OCI-LY3 (cell line): ENCODE results near the gene MAB21L3.

ENCODE experiments used
- H2AFZ ChIP-seq: fragments of 200-600, 300-600 bp; shearing (Covaris generic); 2 replicates; pipeline ENCODE4 v1.6.0; 2014; ENCODE audit warnings: antibody characterized with exemption, low read depth, low read length
- H3K27ac ChIP-seq: fragments of 200-600, 300-600 bp; sonication (generic); 2 replicates; pipeline ENCODE4 v1.5.1; 2014; ENCODE audit warnings: mild to moderate bottlenecking, low read length, moderate library complexity, mixed read lengths
- H3K27me3 ChIP-seq: fragments of 200-600, 300-600 bp; sonication (generic); 2 replicates; pipeline ENCODE4 v1.6.1; 2014; ENCODE audit warnings: low read depth, low read length, mixed read lengths
- H3K36me3 ChIP-seq: fragments of 200-600, 300-600 bp; sonication (generic); replicated peaks from 2 replicates; pipeline ENCODE3; 2014; ENCODE audit warnings: low read depth, low read length, mixed read lengths
- H3K4me1 ChIP-seq: fragments of 300-600, 200-600 bp; sonication (generic); 2 replicates; pipeline ENCODE4 v1.6.1; 2014; ENCODE audit warnings: low read length, mixed read lengths
- H3K4me2 ChIP-seq: fragments of 200-600, 300-600 bp; sonication (generic); 2 replicates; pipeline ENCODE4 v1.6.1; 2014; ENCODE audit warnings: low read length, mixed read lengths
- H3K4me3 ChIP-seq: fragments of 300-600, 200-600 bp; sonication (generic); 2 replicates; pipeline ENCODE4 v1.5.1; 2014; ENCODE audit warnings: antibody characterized with exemption, mild to moderate bottlenecking, low read length, moderate library complexity
- H3K79me2 ChIP-seq: fragments of 300-600, 200-600 bp; shearing (Covaris generic); 2 replicates; pipeline ENCODE4 v1.6.1; 2014; ENCODE audit warnings: mild to moderate bottlenecking, low read length, mixed read lengths
- H3K9ac ChIP-seq: fragments of 300-600, 200-600 bp; shearing (Covaris generic); 2 replicates; pipeline ENCODE4 v1.6.0; 2014; ENCODE audit warnings: mild to moderate bottlenecking, low read length, moderate library complexity
- H3K9me3 ChIP-seq: fragments of 200-600, 300-600 bp; shearing (Covaris generic); 2 replicates; pipeline ENCODE4 v1.6.1; 2014; ENCODE audit warnings: low read length, mixed read lengths; ENCODE audit not compliant: insufficient read depth
- H4K20me1 ChIP-seq: fragments of 200-600, 300-600 bp; sonication (generic); 2 replicates; pipeline ENCODE4 v1.6.1; 2016; ENCODE audit warnings: low read length, mixed read lengths; ENCODE audit not compliant: insufficient read depth
- CTCF ChIP-seq: fragments of 200-600, 300-600 bp; sonication (generic); IDR thresholded peaks from 2 replicates; pipeline ENCODE4 v1.5.1; 2014; ENCODE audit warnings: antibody characterized with exemption, low read length, low read depth
- EZH2phosphoT487 ChIP-seq: fragments of 200-600 bp; shearing (Covaris generic); IDR thresholded peaks from 2 replicates; pipeline ENCODE4 v1.6.1; 2018; ENCODE audit warnings: antibody characterized with exemption, mixed run types, low read depth

Gene MAB21L3

GRCh38 chr1:116127848-116128540 is 16.8 kb downstream of the MAB21L3 start:
- H3K4me1 ChIP-seq, result 0 out of 2 replicates have a peak, but pooled peaks cover 3% of the 10 kb centered on the region
- H3K9ac ChIP-seq, result no peak overlapping the region
- no peaks in the 10 kb centered on the region for H3K36me3 ChIP-seq
- H4K20me1 ChIP-seq, result no peaks in the 10 kb centered on the region
- no peak overlapping the region for H3K4me3 ChIP-seq
- H3K4me2 ChIP-seq, result no peak overlapping the region
- H3K27me3 ChIP-seq, result peaks cover 17% of the 10 kb centered on the region
- no peaks in the 10 kb centered on the region for H3K79me2 ChIP-seq
- no peak overlapping the region for H2AFZ ChIP-seq
- no peaks in the 10 kb centered on the region for H3K9me3 ChIP-seq
- H3K27ac ChIP-seq, result no peak overlapping the region
- TF ChIP-seq EZH2phosphoT487 (no peak), CTCF (no peak)

- no peaks in the 10 kb centered on the region for H3K79me2 ChIP-seq
- no peak overlapping the region for H3K4me2 ChIP-seq
- no peaks in the 10 kb centered on the region for H4K20me1 ChIP-seq
- H3K9ac ChIP-seq, result no peak overlapping the region
- no peak for TF ChIP-seq CTCF
- TF ChIP-seq EZH2phosphoT487, result no peak
- H3K4me1 ChIP-seq, result 0 out of 2 replicates have a peak, but pooled peaks cover 3% of the 10 kb centered on the region
- no peak overlapping the region for H2AFZ ChIP-seq
- H3K36me3 ChIP-seq, result no peaks in the 10 kb centered on the region
- H3K4me3 ChIP-seq, result no peak overlapping the region
- peaks cover 17% of the 10 kb centered on the region for H3K27me3 ChIP-seq
- H3K9me3 ChIP-seq, result no peaks in the 10 kb centered on the region
- no peak overlapping the region for H3K27ac ChIP-seq
Observed at GRCh38 chr1:116128664-116129063, 17.5 kb downstream of the MAB21L3 start.

GRCh38 chr1:116129537-116129936 is 18.3 kb downstream of the MAB21L3 start:
- Histone ChIP-seq H3K4me2 (no peak overlapping the region), H2AFZ (no peak overlapping the region), H3K4me3 (no peak overlapping the region), H4K20me1 (no peaks in the 10 kb centered on the region), H3K79me2 (no peaks in the 10 kb centered on the region), H3K4me1 (peaks cover 6% of the 10 kb centered on the region; the same call in 1 of the 2 replicates), H3K9ac (no peak overlapping the region), H3K9me3 (no peaks in the 10 kb centered on the region), H3K36me3 (no peaks in the 10 kb centered on the region), H3K27ac (no peak overlapping the region), H3K27me3 (peaks cover 17% of the 10 kb centered on the region)
- TF ChIP-seq EZH2phosphoT487 (no peak), CTCF (no peak)

GRCh38 chr1:116130356-116130755 is 19.2 kb downstream of the MAB21L3 start:
- Histone ChIP-seq H4K20me1 (no peaks in the 10 kb centered on the region), H3K79me2 (no peaks in the 10 kb centered on the region), H3K36me3 (no peaks in the 10 kb centered on the region), H3K27me3 (peaks cover 11% of the 10 kb centered on the region), H3K9ac (no peak overlapping the region), H2AFZ (no peak overlapping the region), H3K9me3 (no peaks in the 10 kb centered on the region), H3K4me1 (peaks cover 7% of the 10 kb centered on the region; the same call in 1 of the 2 replicates), H3K27ac (no peak overlapping the region), H3K4me3 (no peak overlapping the region), H3K4me2 (no peak overlapping the region)
- TF ChIP-seq CTCF, result no peak
- no peak for TF ChIP-seq EZH2phosphoT487
